Osteoblast (primary cell): ENCODE results near the gene WDR72. TPM values are rescaled to one million over a fixed set of nuclear protein-coding genes. Genes with fewer than 3 reads are reported as not detected.

Experiments used
- DNase-seq: peaks from one replicate; pipeline ENCODE4 v3.0.0; 2011; ENCODE audit warnings: low spot score, mixed read lengths; ENCODE audit not compliant: insufficient read length; ENCODE audit errors: missing footprints
- H2AFZ ChIP-seq: 2 replicates; pipeline ENCODE4 v1.6.0; 2011; ENCODE audit warnings: mild to moderate bottlenecking, low read length
- H3K27ac ChIP-seq: 2 replicates; pipeline ENCODE4 v1.5.1; 2011; ENCODE audit warnings: mild to moderate bottlenecking, low read depth, low read length, moderate library complexity
- H3K27me3 ChIP-seq: 2 replicates; pipeline ENCODE4 v1.6.0; 2012; ENCODE audit warnings: mild to moderate bottlenecking, control low read depth, inconsistent platforms, low read length, moderate library complexity; ENCODE audit not compliant: insufficient read depth
- H3K36me3 ChIP-seq: 2 replicates; pipeline ENCODE4 v1.5.1; 2011; ENCODE audit warnings: mild to moderate bottlenecking, low read length, control low read depth, moderate library complexity; ENCODE audit not compliant: insufficient read depth
- H3K4me1 ChIP-seq: 2 replicates; pipeline ENCODE4 v1.5.1; 2011; ENCODE audit warnings: mild to moderate bottlenecking, low read length, control low read depth, moderate library complexity; ENCODE audit not compliant: insufficient read depth
- H3K4me2 ChIP-seq: 2 replicates; pipeline ENCODE4 v1.6.0; 2011; ENCODE audit warnings: mild to moderate bottlenecking, low read length; ENCODE audit not compliant: insufficient read depth
- H3K4me3 ChIP-seq: fragments of 200-600 bp; sonication (generic); 3 replicates; pipeline ENCODE4 v1.5.1; 2012; ENCODE audit warnings: mild to moderate bottlenecking, low read length, inconsistent platforms; ENCODE audit not compliant: insufficient read depth
- H3K79me2 ChIP-seq: 2 replicates; pipeline ENCODE4 v1.6.0; 2012; ENCODE audit warnings: mild to moderate bottlenecking, low read length, control low read depth, inconsistent platforms; ENCODE audit not compliant: insufficient read depth
- H3K9me3 ChIP-seq: 2 replicates; pipeline ENCODE4 v1.5.1; 2011; ENCODE audit warnings: low read depth, low read length, control low read depth
- H4K20me1 ChIP-seq: 2 replicates; pipeline ENCODE4 v1.6.0; 2012; ENCODE audit warnings: mild to moderate bottlenecking, low read length, control low read depth; ENCODE audit not compliant: insufficient read depth
- total RNA-seq: library from RNA; depleted of rRNA; stranded (reverse); fragments of >200 nt; gene quantifications from 2 replicates; pipeline ENCODE4 v1.2.3, GENCODE V29; 2012
- TF ChIP-seq, protein P1 (sequence below): IDR thresholded peaks from 2 replicates; pipeline ENCODE4 v1.5.1; 2011; ENCODE audit warnings: mild to moderate bottlenecking, low read depth, low read length, moderate library complexity; ENCODE audit errors: extremely low read depth

Gene WDR72
- total RNA-seq, 1 donor = not detected

DNA sequence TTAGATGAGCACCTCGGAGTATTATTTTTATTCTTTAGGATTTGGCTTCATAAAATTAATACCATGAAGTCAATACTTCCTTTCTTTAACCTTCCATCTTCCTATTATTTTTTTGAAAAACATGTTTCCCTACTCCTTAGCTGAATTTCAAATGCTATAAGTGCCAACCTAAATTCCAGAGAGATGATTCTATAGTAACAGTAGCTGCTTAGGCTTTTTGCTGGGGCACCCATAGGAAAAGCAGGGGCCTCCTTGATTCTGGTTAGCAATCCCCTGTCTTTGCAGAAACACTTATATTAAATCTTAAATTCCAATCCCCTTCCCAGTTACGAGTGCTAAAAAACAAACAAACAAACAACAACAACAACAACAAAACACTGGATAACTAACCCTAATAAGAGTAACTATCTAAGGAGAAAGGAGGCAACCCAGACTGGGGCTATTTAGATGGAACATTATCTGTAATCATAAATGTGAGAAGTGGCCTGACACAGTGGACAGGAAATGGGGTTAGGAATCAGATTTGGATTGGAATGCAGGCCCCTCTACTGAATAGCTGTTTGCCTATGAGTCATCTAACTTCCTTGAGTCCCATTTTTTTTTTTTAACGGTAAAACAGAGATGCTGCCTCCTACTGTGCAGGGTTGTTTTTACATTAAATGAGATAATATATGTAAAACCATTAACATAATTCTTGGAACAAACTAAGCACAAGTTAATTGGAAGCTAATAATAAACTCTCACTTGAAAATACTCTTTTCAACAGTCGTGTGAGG lies 148.1 kb downstream of the WDR72 start:
- H3K36me3 ChIP-seq = no peaks in the 10 kb centered on the region
- H4K20me1 ChIP-seq = no peaks in the 10 kb centered on the region
- no peak overlapping the region for H3K4me3 ChIP-seq
- H3K9me3 ChIP-seq = no peaks in the 10 kb centered on the region
- H3K27me3 ChIP-seq = no peaks in the 10 kb centered on the region
- DNase-seq = no peak
- no peaks in the 10 kb centered on the region for H3K4me1 ChIP-seq
- no peak overlapping the region for H2AFZ ChIP-seq
- H3K4me2 ChIP-seq = no peak overlapping the region
- TF ChIP-seq, protein P1, sequence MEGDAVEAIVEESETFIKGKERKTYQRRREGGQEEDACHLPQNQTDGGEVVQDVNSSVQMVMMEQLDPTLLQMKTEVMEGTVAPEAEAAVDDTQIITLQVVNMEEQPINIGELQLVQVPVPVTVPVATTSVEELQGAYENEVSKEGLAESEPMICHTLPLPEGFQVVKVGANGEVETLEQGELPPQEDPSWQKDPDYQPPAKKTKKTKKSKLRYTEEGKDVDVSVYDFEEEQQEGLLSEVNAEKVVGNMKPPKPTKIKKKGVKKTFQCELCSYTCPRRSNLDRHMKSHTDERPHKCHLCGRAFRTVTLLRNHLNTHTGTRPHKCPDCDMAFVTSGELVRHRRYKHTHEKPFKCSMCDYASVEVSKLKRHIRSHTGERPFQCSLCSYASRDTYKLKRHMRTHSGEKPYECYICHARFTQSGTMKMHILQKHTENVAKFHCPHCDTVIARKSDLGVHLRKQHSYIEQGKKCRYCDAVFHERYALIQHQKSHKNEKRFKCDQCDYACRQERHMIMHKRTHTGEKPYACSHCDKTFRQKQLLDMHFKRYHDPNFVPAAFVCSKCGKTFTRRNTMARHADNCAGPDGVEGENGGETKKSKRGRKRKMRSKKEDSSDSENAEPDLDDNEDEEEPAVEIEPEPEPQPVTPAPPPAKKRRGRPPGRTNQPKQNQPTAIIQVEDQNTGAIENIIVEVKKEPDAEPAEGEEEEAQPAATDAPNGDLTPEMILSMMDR = no peak
- no peak overlapping the region for H3K27ac ChIP-seq
- no peaks in the 10 kb centered on the region for H3K79me2 ChIP-seq

DNA sequence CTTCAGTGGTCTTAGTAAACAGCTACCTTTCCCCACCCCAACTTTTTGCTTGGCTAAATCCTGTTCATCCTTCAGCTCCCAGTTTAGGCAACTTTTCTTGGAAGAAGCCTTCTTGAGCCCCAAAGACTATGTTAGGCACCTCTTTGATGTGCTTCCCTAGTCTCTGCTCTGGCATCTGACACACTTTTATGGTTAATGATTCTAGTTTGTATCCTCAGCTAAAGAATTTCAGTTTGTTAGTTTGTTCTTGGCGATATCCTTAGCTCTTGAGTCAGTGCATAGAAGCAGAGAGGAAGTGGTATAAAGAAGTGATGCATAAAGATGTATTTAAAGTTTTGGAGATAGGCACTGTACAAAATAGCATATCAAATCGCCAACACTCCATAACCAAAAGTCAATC lies 168.4 kb downstream of the WDR72 start:
- Histone ChIP-seq H3K4me2 (no peak overlapping the region), H2AFZ (no peak overlapping the region), H3K27ac (no peak overlapping the region), H3K79me2 (no peaks in the 10 kb centered on the region), H3K36me3 (no peaks in the 10 kb centered on the region), H4K20me1 (no peaks in the 10 kb centered on the region), H3K4me1 (peaks cover 4% of the 10 kb centered on the region), H3K27me3 (no peaks in the 10 kb centered on the region), H3K4me3 (no peak overlapping the region), H3K9me3 (no peaks in the 10 kb centered on the region)
- no peak for DNase-seq
- TF ChIP-seq, protein P1 = no peak

DNA sequence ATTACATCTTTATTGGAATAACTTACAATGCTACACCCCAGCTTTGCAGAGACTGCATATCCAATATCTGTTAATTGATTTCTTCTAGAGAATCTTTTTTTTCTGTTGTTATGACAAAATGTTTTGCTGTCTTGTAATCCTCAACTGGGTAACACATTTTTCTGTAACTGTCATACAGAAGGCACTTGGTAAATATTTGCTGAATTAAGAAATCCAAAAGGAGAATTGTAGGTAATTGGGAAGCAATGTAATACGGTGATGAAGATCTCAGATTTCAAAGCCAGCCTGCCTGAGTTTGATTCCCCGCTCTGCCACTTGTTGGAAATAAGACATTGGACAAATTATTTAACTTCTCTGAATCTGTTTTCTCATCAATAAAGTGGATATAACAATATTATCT lies 169.1 kb downstream of the WDR72 start:
- TF ChIP-seq, protein P1 = no peak
- Histone ChIP-seq H3K9me3 (no peaks in the 10 kb centered on the region), H3K27me3 (no peaks in the 10 kb centered on the region), H2AFZ (no peak overlapping the region), H3K4me2 (no peak overlapping the region), H3K27ac (no peak overlapping the region), H3K4me3 (no peak overlapping the region), H3K36me3 (no peaks in the 10 kb centered on the region), H3K79me2 (no peaks in the 10 kb centered on the region), H3K4me1 (peaks cover 4% of the 10 kb centered on the region), H4K20me1 (no peaks in the 10 kb centered on the region)
- DNase-seq = no peak

DNA sequence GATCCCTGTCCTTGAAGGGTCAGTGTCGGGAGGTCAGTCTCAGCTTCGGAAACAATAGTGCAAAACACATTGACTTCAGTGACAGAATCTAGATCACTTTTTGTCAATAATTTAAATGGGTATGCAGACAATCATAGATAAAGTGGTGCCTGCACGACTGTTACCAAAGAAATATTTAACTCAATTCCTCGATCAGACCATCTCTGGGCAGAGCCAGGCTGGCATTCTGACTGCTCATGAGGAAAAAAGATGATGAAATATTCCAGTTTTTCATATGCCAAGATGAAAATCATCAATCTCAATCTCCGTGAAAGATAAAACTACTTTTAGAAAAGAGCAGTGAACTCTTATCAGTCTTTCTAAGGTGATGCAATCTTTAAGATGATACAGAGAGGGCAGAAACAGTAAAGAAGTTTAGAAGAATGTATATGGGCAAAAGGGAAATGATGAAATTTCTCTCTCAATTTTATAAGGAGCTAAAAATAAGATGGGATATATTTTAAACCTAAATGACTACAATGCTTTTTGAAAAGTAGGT lies 169.9 kb downstream of the WDR72 start:
- no peak overlapping the region for H2AFZ ChIP-seq
- H3K79me2 ChIP-seq = no peaks in the 10 kb centered on the region
- peak overlapping the region; percentile 7 for H3K4me2 ChIP-seq
- no peaks in the 10 kb centered on the region for H3K36me3 ChIP-seq
- H3K4me1 ChIP-seq = peaks cover 4% of the 10 kb centered on the region
- H3K9me3 ChIP-seq = no peaks in the 10 kb centered on the region
- no peak overlapping the region for H3K4me3 ChIP-seq
- H4K20me1 ChIP-seq = no peaks in the 10 kb centered on the region
- no peak for DNase-seq
- H3K27me3 ChIP-seq = no peaks in the 10 kb centered on the region
- H3K27ac ChIP-seq = no peak overlapping the region
- TF ChIP-seq, protein P1 = no peak
